HT1080 (cell line): Measurements from ENCODE around the gene PEX3. TPM values are rescaled to one million over a fixed set of nuclear protein-coding genes. Genes with fewer than 3 reads are reported as not detected.

ENCODE experiments used
- DNase-seq: peaks from one replicate; pipeline ENCODE4 v3.0.0-alpha.2; 2015; ENCODE audit warnings: low read depth
- polyA plus RNA-seq, 2 experiments: library from polyadenylated mRNA; depleted of rRNA; stranded (reverse); fragments of >200 nt; gene quantifications; 2 replicates each; pipeline ENCODE4 v1.2.3, GENCODE V29; 2015
- total RNA-seq: library from RNA; depleted of rRNA; stranded (reverse); fragments of >200 nt; shearing (Covaris generic); gene quantifications from 2 replicates; pipeline ENCODE4 v1.2.3, GENCODE V29; 2014; rRNA removed

PEX3 gene, protein sequence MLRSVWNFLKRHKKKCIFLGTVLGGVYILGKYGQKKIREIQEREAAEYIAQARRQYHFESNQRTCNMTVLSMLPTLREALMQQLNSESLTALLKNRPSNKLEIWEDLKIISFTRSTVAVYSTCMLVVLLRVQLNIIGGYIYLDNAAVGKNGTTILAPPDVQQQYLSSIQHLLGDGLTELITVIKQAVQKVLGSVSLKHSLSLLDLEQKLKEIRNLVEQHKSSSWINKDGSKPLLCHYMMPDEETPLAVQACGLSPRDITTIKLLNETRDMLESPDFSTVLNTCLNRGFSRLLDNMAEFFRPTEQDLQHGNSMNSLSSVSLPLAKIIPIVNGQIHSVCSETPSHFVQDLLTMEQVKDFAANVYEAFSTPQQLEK
- total RNA-seq: 26.7 and 27.7 TPM in 2 replicates
- 12.2 and 13.8 TPM in 2 replicates for polyA plus RNA-seq (2015; cell fraction: cytosol; rRNA removed)
- 23.8 and 29.5 TPM in 2 replicates for polyA plus RNA-seq (2015; cell fraction: nucleus; rRNA removed)

DNA sequence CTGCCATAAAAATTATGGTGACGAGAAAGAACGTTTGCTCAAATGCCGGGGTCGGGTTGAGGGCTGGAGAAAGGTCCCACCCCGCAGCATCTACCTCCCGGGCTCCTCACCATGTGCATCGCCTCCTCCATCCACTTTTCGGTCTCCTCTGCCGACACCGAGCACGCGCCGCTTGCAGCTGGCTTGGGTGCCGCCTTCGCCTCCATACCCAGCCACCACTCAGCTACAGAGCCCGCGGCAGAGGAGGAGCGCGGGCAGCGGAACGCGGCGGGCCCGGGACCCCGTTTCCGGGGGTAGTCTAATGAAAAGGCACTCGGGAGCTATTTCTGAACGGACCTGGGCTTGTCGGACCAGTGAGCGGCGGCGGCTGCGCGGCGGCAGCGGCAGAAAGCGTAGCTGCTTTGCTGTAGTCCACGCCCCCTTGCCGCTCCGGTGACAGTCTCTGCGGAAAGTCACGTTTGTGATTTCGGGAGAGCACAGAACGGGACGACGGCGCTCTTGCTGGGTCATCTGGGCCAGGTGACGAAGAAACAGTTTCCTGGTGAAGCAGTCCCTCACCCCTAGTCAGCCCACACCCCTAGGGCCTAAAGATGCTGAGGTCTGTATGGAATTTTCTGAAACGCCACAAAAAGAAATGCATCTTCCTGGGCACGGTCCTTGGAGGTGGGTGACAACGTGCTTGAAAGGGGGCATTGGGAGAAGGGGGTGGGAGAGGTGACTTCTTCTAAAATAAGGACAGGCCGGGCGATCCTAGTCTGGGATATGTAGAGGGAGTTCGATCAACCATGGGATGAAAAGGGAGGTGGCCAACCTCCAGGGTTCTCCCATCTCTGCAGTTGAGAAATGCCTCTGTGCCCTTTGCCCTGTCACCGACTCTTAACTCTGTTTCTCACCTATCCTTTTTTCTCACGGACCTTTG, at the start of gene PEX3, which contains the start of gene ADAT2:
PEX3 (plus strand) TSS at position 353 of the 919 bp plus-strand sequence; CDS start at position 591, 238 bp downstream.
ADAT2 (minus strand) TSS at position 243 of the 919 bp plus-strand sequence; CDS start at position 206, 37 bp downstream.
- DNase-seq: peak; percentile 95

DNA sequence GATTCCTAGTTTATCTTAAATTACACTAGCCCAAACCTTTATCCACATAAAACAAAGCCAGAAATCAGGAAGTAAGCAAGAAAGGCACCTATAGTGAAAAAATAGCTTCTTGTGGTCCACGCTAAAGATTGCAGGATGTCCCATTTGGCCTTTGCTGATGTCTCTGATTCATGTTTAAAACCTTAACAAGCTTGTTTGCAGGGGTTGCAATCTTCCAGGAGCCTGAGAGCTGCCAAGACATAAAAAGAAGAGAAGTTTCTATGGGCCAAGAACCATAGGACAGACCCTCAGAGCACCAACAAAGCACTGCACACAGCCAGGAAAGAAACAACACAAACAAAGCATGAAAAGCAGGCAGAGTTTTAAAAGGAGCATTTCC, 49.5 kb upstream of the PEX3 start:
- DNase-seq: no peak

DNA sequence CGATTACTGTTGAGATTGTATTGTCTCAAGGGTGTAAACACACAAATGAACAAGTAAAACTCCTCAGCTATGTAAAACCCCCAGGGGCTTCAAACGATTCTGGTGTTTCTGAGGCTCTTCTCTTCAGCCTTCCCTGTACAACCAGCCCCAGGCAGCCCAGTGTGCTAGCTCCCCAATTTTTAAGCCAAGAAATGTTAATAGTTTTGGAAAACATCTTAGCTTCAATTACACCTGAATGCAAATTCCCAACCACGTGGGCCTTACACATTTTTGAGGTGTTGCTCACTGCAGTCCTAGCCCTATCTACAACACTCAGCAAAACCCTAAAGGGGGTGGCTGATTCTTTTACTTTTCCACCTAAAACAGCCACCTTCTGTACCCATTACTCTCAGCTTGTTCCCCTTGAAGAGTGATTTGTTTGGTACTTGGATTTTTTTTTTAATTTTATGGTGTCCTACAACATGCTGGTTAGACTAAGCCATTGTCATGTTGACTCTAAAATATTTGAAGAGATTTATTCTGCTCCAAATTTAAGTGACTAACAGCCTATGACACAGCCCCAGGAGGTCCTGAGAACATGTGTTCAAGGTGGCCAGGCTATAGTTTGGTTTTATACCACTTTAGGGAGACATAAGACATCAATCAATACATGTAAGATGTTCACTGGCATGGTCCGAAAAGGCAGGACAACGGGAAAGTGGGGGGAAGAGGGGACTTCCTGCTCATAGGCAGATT, 48.8 kb upstream of the PEX3 start:
- DNase-seq: no peak

DNA sequence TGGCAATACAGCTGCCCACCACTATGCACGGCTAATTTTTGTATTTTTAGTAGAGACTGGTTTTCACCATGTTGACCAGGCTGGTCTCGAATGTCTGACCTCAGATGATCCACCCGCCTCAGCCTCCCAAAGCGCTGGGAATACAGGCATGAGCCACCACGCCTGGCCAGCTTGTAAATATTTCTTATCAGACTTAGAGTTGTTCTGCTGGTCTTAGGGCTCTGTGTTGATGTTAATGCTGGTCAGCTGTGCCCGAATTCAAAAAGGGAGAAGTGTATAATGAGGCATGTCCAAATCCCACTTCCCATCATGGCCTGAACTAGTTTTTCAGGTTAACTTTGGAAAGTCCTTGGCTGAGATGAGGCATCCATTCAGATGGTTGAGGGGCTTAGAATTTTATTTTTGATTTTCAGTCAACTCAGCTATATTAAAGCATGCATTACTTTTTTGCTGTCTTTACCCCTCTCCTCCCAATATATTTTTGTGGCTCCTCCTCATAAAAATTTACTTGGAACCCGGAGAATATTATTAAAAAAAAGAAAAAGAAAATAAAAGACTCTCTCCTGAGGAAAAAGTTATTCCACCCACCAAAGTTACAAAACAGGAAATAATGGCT, 47.8 kb upstream of the PEX3 start:
- no peak for DNase-seq

DNA sequence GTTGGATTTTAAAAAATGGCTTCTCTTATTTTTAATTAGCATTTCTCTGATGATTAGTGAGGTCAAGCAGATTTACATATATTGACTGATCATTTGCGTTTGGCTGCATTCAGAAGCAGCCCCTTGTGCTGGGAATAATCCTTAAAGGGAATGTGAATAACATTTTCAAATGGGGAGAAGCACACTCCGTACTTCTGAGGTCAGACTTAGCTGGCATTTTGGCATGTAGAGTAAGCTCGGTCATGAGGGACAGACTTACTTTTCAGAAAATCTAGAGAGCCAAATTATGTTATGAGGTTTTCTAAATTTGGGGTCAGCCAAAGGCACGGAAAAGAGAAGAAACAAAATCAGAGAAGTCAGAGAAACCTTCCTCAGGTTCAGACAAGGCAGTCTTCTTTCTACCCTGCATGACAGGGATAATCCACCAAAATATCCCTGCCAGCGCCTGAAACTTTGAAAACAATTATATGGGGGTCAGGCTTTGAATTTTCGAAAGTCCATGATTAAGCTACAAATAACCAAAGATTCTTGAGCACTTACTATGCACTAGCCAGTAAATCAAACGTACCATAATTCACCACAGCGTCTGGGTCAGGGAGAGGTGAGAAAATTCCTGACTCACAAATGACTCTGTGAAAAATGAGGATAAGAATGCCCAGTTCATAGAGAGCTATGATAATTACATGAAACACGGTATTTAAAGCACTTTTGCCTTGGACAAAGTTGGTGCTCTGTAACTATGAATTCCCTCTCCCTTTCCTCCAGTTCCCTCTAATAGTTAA, 45.0 kb upstream of the PEX3 start:
- DNase-seq: peak; percentile 53

DNA sequence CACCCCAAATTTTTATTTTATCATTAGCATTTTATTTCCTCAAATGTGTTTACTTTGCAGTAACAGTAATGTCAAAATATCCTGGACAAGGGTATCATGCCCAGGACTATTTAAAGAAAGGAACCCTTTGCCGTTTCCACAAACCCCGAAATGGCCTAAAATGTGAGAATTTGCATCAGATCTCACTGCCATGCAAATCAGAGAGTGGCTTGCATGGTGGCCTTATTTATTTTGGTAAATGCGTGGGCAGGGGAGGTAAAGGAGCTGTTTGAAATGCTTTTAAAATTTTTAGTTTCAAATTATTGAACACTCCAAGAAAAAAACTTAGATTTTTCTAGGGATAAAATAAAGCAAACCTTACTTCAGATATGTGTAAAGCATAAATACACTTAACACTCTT, 43.9 kb upstream of the PEX3 start:
- no peak for DNase-seq

DNA sequence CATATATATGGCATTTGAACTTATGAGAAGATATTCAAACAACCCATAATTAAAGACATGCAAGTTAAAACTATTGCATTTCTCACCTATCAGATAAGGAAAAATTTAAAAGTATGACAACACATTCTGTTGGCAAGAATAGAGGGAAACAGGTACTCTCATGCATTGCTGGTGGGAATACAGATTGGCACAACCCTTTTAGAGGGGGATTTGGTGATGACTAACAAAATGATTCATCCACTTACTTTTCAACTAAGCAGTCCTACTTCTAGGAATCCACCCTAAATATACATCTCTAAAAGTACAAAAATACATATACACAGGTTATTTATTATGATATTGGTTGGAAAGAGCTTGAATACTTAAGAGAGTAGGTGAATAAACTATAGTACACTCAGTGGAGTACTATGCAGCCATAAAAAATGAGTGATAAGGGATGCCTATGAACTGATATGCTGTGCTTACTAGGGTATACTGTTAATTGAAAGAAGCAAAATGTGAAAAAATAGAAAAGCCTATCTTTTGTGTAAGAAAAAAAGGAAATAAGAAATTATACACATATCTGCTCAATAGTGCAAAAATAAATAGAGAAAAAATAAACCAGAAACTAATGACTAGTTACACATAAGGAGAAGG, 42.3 kb upstream of the PEX3 start:
- peak; percentile 39 for DNase-seq

DNA sequence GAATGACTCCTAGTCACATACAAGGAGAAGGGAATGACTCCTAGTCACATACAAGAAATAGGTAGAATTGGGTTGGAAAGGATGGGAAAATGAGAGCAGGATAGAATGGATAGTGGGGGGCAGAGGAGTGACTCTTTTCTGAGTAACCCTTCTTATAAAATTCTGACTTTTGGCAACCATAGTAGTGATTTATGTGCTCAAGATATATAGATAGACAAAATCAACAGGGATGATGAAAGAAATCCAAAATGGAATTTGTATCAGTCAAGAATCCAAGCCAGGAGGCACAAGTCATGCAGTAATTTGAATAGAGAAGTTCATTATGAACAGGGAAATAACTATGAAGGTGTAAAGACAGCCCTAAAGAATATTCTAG, 41.8 kb upstream of the PEX3 start:
- DNase-seq: no peak

DNA sequence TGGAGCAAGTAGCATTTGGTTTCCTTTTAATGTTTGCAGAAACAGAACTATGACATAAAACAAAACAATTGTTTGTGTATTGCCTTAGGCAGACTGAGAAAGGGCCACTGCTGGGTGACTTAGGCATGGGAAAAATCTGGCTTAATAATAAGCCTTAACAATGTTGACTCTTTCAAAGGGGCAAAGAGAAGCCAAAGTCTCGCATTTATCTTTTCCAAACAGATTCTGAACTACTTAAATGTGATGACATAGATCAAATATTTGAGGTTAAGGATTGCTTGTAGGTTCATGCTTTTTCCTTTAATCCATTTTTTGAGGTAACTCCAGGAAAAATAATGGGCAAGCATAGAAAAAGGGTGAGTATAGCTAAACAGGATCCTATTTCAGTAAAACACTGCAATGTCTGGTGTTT, 39.7 kb upstream of the PEX3 start:
- DNase-seq: no peak

DNA sequence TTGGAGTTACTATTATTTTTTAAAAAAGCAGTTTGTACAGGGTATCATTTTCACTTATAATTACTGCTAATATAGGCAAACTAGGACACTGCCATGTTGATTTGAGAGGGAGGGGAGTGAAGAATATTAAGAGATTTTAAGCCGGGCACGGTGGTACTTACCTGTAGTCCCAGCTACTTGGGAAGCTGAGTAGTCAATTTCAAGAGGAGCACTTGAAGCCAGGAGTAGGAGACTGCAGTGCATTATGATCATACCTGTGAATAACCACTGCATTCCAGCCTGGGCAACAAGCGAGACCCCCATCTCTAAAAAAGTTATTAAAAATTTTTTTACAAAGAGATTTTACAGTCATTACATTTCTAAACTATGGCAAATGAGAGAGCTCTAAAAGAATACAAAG, 35.8 kb upstream of the PEX3 start:
- DNase-seq: no peak

DNA sequence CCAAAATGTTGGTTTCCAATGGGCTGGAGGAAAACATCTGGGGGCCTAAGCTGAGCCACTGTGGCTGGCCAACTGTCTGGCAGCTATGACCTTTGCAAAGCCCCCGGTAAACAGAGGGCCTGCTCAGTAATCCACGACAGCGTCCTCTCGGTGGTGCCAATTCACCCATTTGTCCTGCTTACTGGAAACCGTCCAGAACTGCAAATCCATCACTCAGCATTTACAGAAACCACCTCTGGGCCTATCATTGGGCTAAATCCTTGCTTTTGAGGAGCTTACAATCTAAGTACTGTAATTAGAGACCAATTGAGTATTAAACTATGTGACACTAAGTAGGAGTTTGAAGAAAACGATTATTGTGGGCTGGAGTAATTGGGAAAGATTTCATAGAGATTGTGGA, 31.1 kb upstream of the PEX3 start:
- no peak for DNase-seq

DNA sequence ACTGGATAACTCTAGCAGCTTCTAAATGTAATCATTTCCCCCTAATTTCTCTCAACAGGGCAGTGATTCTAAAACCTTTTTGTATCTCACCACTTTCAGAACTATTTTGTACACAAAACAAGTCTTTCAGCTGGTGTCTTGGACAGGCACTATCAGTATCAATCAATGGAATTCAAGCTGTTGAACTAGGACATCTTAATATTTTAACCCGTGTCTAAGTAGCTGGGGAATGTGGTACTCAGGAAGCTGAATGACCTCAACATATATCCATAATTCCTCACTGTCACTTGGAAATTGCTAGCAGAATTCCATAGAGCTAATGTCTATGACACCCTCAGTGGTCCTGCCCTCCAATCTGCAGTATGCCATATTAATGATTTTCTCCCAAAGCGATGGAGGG, 24.6 kb upstream of the PEX3 start:
- DNase-seq: no peak

DNA sequence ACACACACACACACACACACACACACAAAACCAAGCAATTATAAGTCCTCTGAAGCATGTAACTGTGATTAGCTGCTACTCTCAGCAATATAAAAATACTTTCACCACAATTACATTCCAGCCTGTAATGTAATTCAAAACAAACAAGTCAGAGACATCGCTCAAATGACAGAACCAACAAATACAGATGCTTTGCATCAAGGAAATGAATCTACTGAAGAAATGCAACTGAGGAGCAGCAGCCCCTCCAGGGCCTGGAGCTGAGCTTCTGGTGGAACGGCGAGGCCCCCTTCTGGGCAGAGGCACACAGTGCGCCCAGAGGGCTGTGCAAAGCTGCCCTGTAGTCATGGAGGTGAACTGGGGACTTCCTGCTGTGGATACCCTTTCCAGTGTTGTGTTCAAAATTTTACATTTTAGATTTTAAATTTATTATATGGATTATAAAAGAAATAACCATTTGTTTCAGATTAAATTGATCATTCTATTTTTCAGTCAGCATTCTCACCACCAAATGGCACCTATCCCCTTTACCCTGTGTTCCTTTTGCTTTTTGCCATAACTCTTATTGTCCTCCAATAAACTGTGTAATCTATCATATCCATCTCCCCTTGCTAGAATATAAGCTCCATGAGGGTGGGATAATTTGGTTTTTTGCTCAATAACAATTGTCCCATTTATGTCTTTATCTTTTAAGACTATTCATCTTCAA, 23.3 kb upstream of the PEX3 start:
- DNase-seq: peak; percentile 76

DNA sequence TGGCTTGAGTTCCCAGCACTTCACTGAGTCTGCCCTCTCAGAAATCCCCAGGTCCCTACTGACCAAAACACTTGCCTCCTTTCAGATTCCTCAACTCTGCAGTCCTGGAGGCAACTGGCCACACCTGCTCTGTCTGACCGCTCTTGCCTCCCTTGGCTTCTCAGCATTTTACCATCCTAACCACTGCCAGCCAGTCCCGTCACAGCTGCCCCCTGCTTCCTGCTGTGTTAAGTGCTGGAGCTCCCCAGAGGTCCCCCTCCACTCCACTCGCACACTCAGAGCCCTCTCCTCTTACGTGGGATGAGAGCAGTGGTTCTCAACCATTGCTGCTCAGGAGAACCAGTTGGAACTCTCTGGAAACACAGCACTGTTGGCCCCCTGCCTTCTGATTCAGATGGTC, 20.6 kb upstream of the PEX3 start:
- DNase-seq: no peak

DNA sequence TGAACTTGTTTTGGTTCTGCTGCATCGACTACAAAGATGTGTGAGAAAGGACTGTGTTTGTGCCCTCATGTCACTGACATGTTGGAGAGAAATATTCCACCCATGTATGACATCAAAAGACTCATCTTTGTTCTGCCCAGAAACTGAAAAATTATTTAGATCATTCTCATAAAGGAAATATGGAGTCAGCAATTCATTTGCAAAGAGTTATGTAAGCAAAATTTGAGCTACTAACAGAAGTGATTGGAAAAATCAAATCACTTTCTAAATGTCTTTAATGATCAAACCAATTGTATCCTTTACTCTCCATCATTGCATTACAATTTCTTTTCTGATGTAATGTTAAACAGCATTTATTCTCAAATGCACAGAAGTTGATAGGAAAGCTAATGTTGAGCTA, 19.4 kb upstream of the PEX3 start:
- no peak for DNase-seq

DNA sequence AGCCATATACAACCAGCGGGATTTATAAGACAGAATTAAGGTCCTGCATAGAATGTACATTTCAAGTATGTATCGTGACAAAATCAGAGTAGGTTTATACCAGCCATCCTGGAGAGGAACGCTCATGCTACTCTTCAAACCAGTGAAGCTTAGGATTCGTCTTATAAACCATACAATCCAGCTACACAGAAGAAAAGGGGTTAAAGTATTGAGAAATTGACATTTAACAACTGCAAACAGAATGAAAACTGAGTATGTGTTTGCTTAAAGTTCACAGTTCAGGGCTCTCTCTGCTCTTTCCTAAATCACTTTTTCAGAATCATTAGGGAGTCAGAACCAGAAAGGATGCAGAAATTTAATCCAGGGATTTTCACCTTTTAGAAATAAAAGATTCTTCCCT, 18.0 kb upstream of the PEX3 start:
- DNase-seq: no peak

DNA sequence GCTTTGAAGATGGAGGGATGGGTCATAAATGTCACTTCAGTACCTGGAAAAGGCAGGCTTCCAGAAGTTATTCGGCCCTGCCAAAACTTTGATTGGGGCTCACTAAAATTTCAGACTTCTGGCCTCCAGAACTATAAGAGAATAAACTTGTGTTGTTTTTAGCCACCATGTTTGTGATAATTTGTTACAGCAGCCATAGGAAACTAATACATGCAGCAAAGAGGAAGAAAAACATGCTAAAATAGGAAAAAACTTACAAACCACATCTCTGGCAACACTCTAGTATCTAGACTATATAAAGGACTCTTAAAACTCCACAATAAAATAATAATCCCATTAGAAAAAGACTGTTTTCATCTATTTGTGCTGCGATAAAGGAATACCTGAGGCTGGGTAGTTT, 9.6 kb upstream of the PEX3 start:
- no peak for DNase-seq

DNA sequence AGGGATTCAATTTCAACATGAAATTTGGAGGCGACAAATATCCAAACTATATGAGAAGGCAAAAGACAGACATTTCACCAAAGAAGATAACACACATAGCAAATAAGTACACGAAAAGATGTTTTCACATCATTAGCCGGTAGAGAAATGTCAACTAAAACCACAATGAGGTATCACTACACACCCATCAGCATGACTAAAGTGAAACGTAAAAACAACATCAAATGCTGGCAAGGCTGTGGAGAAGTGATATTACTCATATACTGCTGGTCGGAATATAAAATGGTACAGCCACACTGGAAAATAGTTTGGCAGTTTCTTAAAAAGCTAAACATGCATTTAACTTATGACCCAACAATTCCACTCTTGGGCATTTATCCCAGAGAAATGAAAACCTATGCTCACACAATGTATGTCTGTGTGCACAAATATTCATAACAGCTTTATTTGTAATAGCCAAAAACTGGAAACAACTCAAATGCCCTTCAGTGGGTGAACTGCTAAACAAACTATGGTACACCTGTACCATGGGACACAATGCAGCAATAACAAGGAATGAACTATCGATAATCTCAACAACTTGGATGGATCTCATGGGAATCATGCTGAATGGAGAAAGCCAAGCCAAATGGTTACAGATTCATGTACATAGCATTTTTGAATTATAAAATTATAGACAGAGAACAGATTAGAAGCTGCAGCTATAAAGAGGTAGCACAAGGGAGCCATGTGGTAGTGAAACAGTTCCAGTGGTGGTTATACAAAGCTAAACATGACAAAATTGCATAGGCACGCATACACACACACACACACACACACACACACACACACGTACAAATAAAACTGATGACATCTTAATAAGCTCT, 8.7 kb upstream of the PEX3 start:
- no peak for DNase-seq
